Thyroid gland (tissue), 4 donors: ENCODE data around the gene FAM20A.

Source experiments
- CTCF ChIP-seq, 6 experiments: fragments of 200-600 bp in 3 of 6; fragments of 450-650 bp in 3 of 6; sonication (generic) in 3 of 6; IDR thresholded peaks; one replicate each; pipeline ENCODE4 v1.5.1; 2016 to 2019; ENCODE audit warnings: antibody characterized with exemption in 6 of 6, mild to moderate bottlenecking in 2 of 6, inconsistent platforms in 1 of 6, moderate library complexity in 1 of 6
- POLR2A ChIP-seq, 2 donors: fragments of 450-650 bp; IDR thresholded peaks; one replicate each; pipeline ENCODE4 v1.6.1; 2017; ENCODE audit warnings: antibody characterized with exemption in 2 of 2, mild to moderate bottlenecking in 2 of 2, moderate library complexity in 1 of 2

- TF ChIP-seq POLR2A (IDR thresholded peaks at IDR 0.05) (no peak), CTCF (IDR thresholded peaks at IDR 0.05) (no peak)
These were observed 6.6 kb downstream of the FAM20A start for GRCh38 chr17:68594552-68594951.
